Osteocyte (in vitro differentiated cells): ENCODE data around the gene NAALADL2. TPM values are rescaled to one million over a fixed set of nuclear protein-coding genes. Genes with fewer than 3 reads are reported as not detected.

Source experiments
- DNase-seq: peaks from one replicate; pipeline ENCODE4 v3.0.0; 2021; ENCODE audit warnings: mixed read lengths; ENCODE audit not compliant: unreplicated experiment; ENCODE audit errors: extremely low spot score
- H3K27ac Mint-ChIP-seq: one replicate; pipeline ENCODE4 v1.8.0; 2021; ENCODE audit warnings: mild to moderate bottlenecking, mixed read lengths; ENCODE audit not compliant: unreplicated experiment
- H3K27me3 Mint-ChIP-seq: one replicate; pipeline ENCODE4 v1.8.0; 2021; ENCODE audit warnings: mixed read lengths; ENCODE audit not compliant: unreplicated experiment
- H3K36me3 Mint-ChIP-seq: one replicate; pipeline ENCODE4 v1.8.0; 2021; ENCODE audit warnings: mixed read lengths; ENCODE audit not compliant: unreplicated experiment
- H3K4me1 Mint-ChIP-seq: one replicate; pipeline ENCODE4 v1.8.0; 2021; ENCODE audit warnings: mixed read lengths; ENCODE audit not compliant: unreplicated experiment
- H3K4me3 Mint-ChIP-seq: one replicate; pipeline ENCODE4 v1.8.0; 2021; ENCODE audit warnings: mild to moderate bottlenecking, moderate library complexity, mixed read lengths; ENCODE audit not compliant: unreplicated experiment
- H3K9me3 Mint-ChIP-seq: one replicate; pipeline ENCODE4 v1.8.0; 2021; ENCODE audit warnings: mixed read lengths; ENCODE audit not compliant: unreplicated experiment
- CTCF ChIP-seq: fragments of 200-600 bp; sonication (generic); IDR thresholded peaks from 2 replicates; pipeline ENCODE4 v1.5.0; 2021; ENCODE audit warnings: antibody characterized with exemption, mild to moderate bottlenecking, moderate library complexity
- total RNA-seq: library from RNA; stranded (reverse); gene quantifications from 2 replicates; pipeline ENCODE4 v1.2.1, GENCODE V29; 2021

NAALADL2 gene
- total RNA-seq, 1 donor from 2014 or later, result 16.1 TPM

- TF ChIP-seq CTCF, result no peak
- Mint-ChIP-seq H3K27ac (no peak overlapping the region), H3K27me3 (no peaks in the 10 kb centered on the region), H3K9me3 (peaks cover 6% of the 10 kb centered on the region), H3K4me3 (no peak overlapping the region), H3K36me3 (no peaks in the 10 kb centered on the region), H3K4me1 (peaks cover 25% of the 10 kb centered on the region)
- DNase-seq, result no peak
Measured at GRCh38 chr3:174907628-174908407, 48.7 kb downstream of the NAALADL2 start.

- no peak overlapping the region for H3K4me3 Mint-ChIP-seq
- H3K27ac Mint-ChIP-seq, result no peak overlapping the region
- DNase-seq, result no peak
- peaks cover 2% of the 10 kb centered on the region for H3K36me3 Mint-ChIP-seq
- H3K4me1 Mint-ChIP-seq, result peaks cover 16% of the 10 kb centered on the region
- no peak for TF ChIP-seq CTCF
- H3K27me3 Mint-ChIP-seq, result no peaks in the 10 kb centered on the region
- H3K9me3 Mint-ChIP-seq, result peaks cover 3% of the 10 kb centered on the region
Measured at GRCh38 chr3:174931473-174932353, 72.6 kb downstream of the NAALADL2 start.

GRCh38 chr3:174936590-174936989, 77.5 kb downstream of the NAALADL2 start:
- H3K36me3 Mint-ChIP-seq, result peaks cover 9% of the 10 kb centered on the region

GRCh38 chr3:174937478-174937877, 78.3 kb downstream of the NAALADL2 start:
- DNase-seq, result no peak
- Mint-ChIP-seq H3K36me3 (peaks cover 9% of the 10 kb centered on the region), H3K9me3 (peaks cover 28% of the 10 kb centered on the region), H3K4me1 (peaks cover 36% of the 10 kb centered on the region), H3K4me3 (no peak overlapping the region), H3K27ac (peak overlapping the region; percentile 55), H3K27me3 (no peaks in the 10 kb centered on the region)
- no peak for TF ChIP-seq CTCF

More at GRCh38 chr3:174936590-174936989, 77.5 kb downstream of the NAALADL2 start:
- H3K27me3 Mint-ChIP-seq, result no peaks in the 10 kb centered on the region
- H3K9me3 Mint-ChIP-seq, result peaks cover 19% of the 10 kb centered on the region
- no peak overlapping the region for H3K27ac Mint-ChIP-seq
- no peak overlapping the region for H3K4me3 Mint-ChIP-seq
- H3K4me1 Mint-ChIP-seq, result peaks cover 36% of the 10 kb centered on the region
- TF ChIP-seq CTCF, result no peak
- no peak for DNase-seq

GRCh38 chr3:174938102-174938501, 79.0 kb downstream of the NAALADL2 start:
- no peak for DNase-seq
- peaks cover 29% of the 10 kb centered on the region for H3K9me3 Mint-ChIP-seq
- H3K4me3 Mint-ChIP-seq, result no peak overlapping the region
- H3K27me3 Mint-ChIP-seq, result no peaks in the 10 kb centered on the region
- no peak for TF ChIP-seq CTCF
- H3K36me3 Mint-ChIP-seq, result peaks cover 9% of the 10 kb centered on the region
- peaks cover 36% of the 10 kb centered on the region for H3K4me1 Mint-ChIP-seq
- peak overlapping the region; percentile 58 for H3K27ac Mint-ChIP-seq
